ENCODE results near the gene RTTN. TPM values are rescaled to one million over a fixed set of nuclear protein-coding genes. Genes with fewer than 3 reads are reported as not detected.

The RTTN gene
- total and polyA plus RNA-seq, 2 of the 4 experiments (the other 2 are of a cell fraction), result 5.8 to 19.9 TPM

GRCh38 chr18:70195014-70195614 lies 10.4 kb downstream of the RTTN start:
- Histone ChIP-seq H2BK20ac (ENCODE audit: low read depth, low read length) (no peak overlapping the region), H3K9ac (ENCODE audit: low read depth, low read length) (no peak overlapping the region), H3K27me3 (ENCODE audit: control insufficient read depth, insufficient read depth, low read length) (no peaks in the 10 kb centered on the region), H3K36me3 (ENCODE audit: control insufficient read depth, insufficient read depth, low read length) (peaks cover 8% of the 10 kb centered on the region), H3K4me2 (ENCODE audit: low read depth, low read length) (no peak overlapping the region), H3K79me1 (ENCODE audit: low read depth in 1 of 2, low read length in 2 of 2) (peaks cover 0 to 1% of the 10 kb centered on the region in 2 experiments; a peak in 1 of 4 replicates), H3K14ac (replicated peaks; ENCODE audit: low read depth, low read length) (no peak overlapping the region), H4K20me1 (ENCODE audit: insufficient read depth, low read length) (no peaks in the 10 kb centered on the region), H4K91ac (ENCODE audit: insufficient read depth, low read depth, low read length) (no peak overlapping the region), H2AFZ (replicated peaks; ENCODE audit: low read length, poor library complexity) (no peak overlapping the region), H3K4me3 (ENCODE audit: insufficient read depth, low read depth, low read length) (no peak overlapping the region), H2BK5ac (ENCODE audit: low read depth, low read length, poor library complexity, severe bottlenecking) (no peak overlapping the region), H3K18ac (ENCODE audit: low read depth, low read length) (no peak overlapping the region), H3K9me1 (ENCODE audit: insufficient read depth, low read length) (no peaks in the 10 kb centered on the region), H3K9me3 (ENCODE audit: control insufficient read depth, insufficient read depth, low read length) (no peaks in the 10 kb centered on the region), H2AK9ac (replicated peaks; ENCODE audit: low read depth, low read length, poor library complexity) (no peak overlapping the region), H3K27ac (ENCODE audit: insufficient read depth, low read length) (no peak overlapping the region), H3K4ac (ENCODE audit: low read depth, low read length) (no peak overlapping the region), H2BK15ac (ENCODE audit: low read depth, low read length) (no peak overlapping the region; the same call in 2 of the 3 replicates), H3K23ac (ENCODE audit: low read depth, low read length) (no peak overlapping the region), H4K8ac (ENCODE audit: low read depth in 2 of 2, low read length in 2 of 2) (no peak overlapping the region), H3K56ac (ENCODE audit: extremely low read depth, insufficient read depth, low read length) (no peak overlapping the region), H2BK120ac (ENCODE audit: low read depth, low read length) (no peak overlapping the region), H4K5ac (ENCODE audit: low read depth, low read length) (no peak overlapping the region; the same call in 1 of the 2 replicates), H2AK5ac (ENCODE audit: low read depth, low read length) (peak overlapping the region; percentile 35; the same call in 1 of the 2 replicates), H3K4me1 (ENCODE audit: control insufficient read depth, insufficient read depth, low read length) (peaks cover 1% of the 10 kb centered on the region; the same call in 1 of the 2 replicates)
- BruUV-seq (replicated peaks), result no TSS peak
- WGBS, 2 experiments (ENCODE audit: extremely low coverage in 2 of 2, insufficient read length in 1 of 2), result 89% methylated on average over 3 of the region's 3 CpGs; no CpG with 5 or more reads in 1 of the 2 experiments
- in situ Hi-C loops (cut with MboI; ENCODE audit: low sequenced_read_pairs) (loop anchor here (5.0 kb wide), 1 partner anchor 237 kb away; no protein-coding TSS in a partner anchor), intact Hi-C loops (cut with micrococcal nuclease) (no loop called here), dilution Hi-C loops (cut with HindIII; ENCODE audit: low sequenced_read_pairs, unreplicated experiment) (loop anchor here (25.0 kb wide), 1 partner anchor 242 kb away; no protein-coding TSS in a partner anchor)
- DNase-seq (no peak), ATAC-seq (ENCODE audit: low read depth) (no peak)
- TF ChIP-seq NFE2L2 (IDR thresholded peaks at IDR 0.05; ENCODE audit: low read depth, low read length), result no peak
- no peak for TF ChIP-seq CHD1 (IDR thresholded peaks at IDR 0.05; ENCODE audit: low read depth, low read length)
- TF ChIP-seq RCOR1 (IDR thresholded peaks at IDR 0.05; ENCODE audit: insufficient replicate concordance, low read length), result no peak
- TF ChIP-seq USF2 (IDR thresholded peaks at IDR 0.05; ENCODE audit: low read depth, low read length), result no peak
- TF ChIP-seq RFX5 (IDR thresholded peaks at IDR 0.05; ENCODE audit: low read depth, low read length), result no peak
- CTCF ChIA-PET, result interaction anchor here (0.7 to 2.2 kb wide), 9 partner anchors 11 to 258 kb away, joined by 3 to 14 read pairs (median 4); no protein-coding TSS in a partner anchor
- POLR2A ChIA-PET (ENCODE audit: unreplicated experiment), result no interaction called here
